Right lobe of liver (tissue), 6 donors: ENCODE results near the gene PSME3IP1. TPM values are rescaled to one million over a fixed set of nuclear protein-coding genes. Genes with fewer than 3 reads are reported as not detected.

Source experiments
- ATAC-seq, 4 donors: fragments of 200-7000 bp; cut with Tn5 transposase; one replicate each; pipeline ENCODE4 v1.9.1; 2020; ENCODE audit warnings: mild to moderate bottlenecking in 4 of 4, moderate library complexity in 4 of 4
- DNase-seq, 3 donors: peaks; one replicate each; pipeline ENCODE4 v3.0.0-alpha.2; 2020
- H3K27ac ChIP-seq, 3 donors: fragments of 200-600 bp; one replicate each; pipeline ENCODE4 v1.8.0; 2022
- H3K27me3 ChIP-seq, 2 donors: fragments of 200-600 bp; one replicate each; pipeline ENCODE4 v1.8.0; 2022
- H3K36me3 ChIP-seq, 4 donors: fragments of 200-600 bp; sonication (generic) in 1 of 4; one replicate each; pipeline versions ENCODE4 v1.5.1 to v1.8.0; 2017 to 2022; ENCODE audit warnings: control low read depth in 1 of 4
- H3K4me1 ChIP-seq, 4 donors: fragments of 200-600 bp; sonication (generic) in 1 of 4; one replicate each; pipeline versions ENCODE4 v1.5.1 to v1.8.0; 2017 to 2022; ENCODE audit warnings: control low read depth in 1 of 4
- H3K4me3 ChIP-seq, 3 donors: fragments of 200-600 bp; one replicate each; pipeline ENCODE4 v1.8.0; 2022
- H3K9me3 ChIP-seq, 4 donors: fragments of 200-600 bp; sonication (generic) in 1 of 4; one replicate each; pipeline versions ENCODE4 v1.5.1 to v1.8.0; 2017 to 2022; ENCODE audit warnings: control low read depth in 1 of 4
- POLR2A ChIP-seq: fragments of 450-650 bp; IDR thresholded peaks from one replicate; pipeline ENCODE4 v1.6.1; 2017; ENCODE audit warnings: antibody characterized with exemption, mild to moderate bottlenecking
- WGBS: methylation state at CpG from one replicate; pipeline ENCODE4 v1.1.6; 2018; ENCODE audit warnings: low coverage, low lambda C conversion rate; ENCODE audit not compliant: insufficient coverage; ENCODE audit errors: missing lambda C conversion rate; 5-methylcytosine and 5-hydroxymethylcytosine counted together
- intact Hi-C, 2 donors: fragments of 100-400 bp; cut with DNase I; formaldehyde crosslinking; loops; one replicate each; pipeline versions ENCODE4 v1.11.2 to v1.14.1; 2022
- total RNA-seq, 6 experiments: library from RNA; depleted of rRNA in 2 of 6; stranded (reverse); fragments of >200 nt in 2 of 6; fragmentation: NEBNext Ultra II Directional in 3 of 6; extraction: Animal tissue kit (Norgen Biotek cat#: 25700) in 3 of 6; gene quantifications; one replicate each; pipeline versions ENCODE4 v1.1.0 to v1.2.4, GENCODE V29; 2016 to 2023
- TF ChIP-seq, protein P1 (sequence below), 4 donors: fragments of 200-600 bp in 3 of 4; fragments of 450-650 bp in 1 of 4; IDR thresholded peaks; one replicate each; pipeline versions ENCODE4 v1.5.1 to v1.8.0; 2016 to 2022; ENCODE audit warnings: antibody characterized with exemption in 4 of 4, mild to moderate bottlenecking in 2 of 4
- donor health status: DM: no; HTN: yes; CAD: no.
- donor health status: DM: no; HTN: no; CAD: no.
- donor health status: DM: no; HTN: no; CAD: no.
- donor health status: DM: no; HTN: yes; CAD: no.
- donor health status: DM: no; HTN: yes; CAD: no.

The PSME3IP1 gene
- total RNA-seq, 6 experiments from 2014 or later, result 26.2 to 61.8 (median 34.5) TPM

DNA sequence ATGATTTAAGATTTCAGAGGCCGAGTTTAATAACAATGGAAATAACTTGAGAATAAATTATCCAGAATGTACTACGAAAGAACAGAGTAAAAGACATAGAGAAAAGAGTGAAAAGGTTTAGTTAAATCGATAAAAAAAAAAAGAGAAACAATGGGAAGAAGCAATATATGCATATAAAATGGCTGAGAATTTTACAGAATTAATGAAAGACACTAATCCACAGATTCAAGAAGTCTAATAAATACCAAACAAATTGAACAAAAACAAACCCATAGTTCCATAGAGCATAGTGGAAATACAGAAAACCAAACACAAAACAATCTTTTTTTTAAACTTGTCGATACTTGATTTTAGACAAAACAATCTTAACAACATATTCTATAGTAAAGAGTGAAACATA is 1.7 kb downstream of the PSME3IP1 start:
- Histone ChIP-seq H3K36me3 (no peaks in the 10 kb centered on the region), H3K27me3 (no peaks in the 10 kb centered on the region), H3K9me3 (no peaks in the 10 kb centered on the region), H3K4me3 (no peak overlapping the region), H3K4me1 (peaks cover 0 to 23% (median 0%) of the 10 kb centered on the region in 4 donors), H3K27ac (no peak overlapping the region)
- no peak for TF ChIP-seq POLR2A
- TF ChIP-seq, protein P1, sequence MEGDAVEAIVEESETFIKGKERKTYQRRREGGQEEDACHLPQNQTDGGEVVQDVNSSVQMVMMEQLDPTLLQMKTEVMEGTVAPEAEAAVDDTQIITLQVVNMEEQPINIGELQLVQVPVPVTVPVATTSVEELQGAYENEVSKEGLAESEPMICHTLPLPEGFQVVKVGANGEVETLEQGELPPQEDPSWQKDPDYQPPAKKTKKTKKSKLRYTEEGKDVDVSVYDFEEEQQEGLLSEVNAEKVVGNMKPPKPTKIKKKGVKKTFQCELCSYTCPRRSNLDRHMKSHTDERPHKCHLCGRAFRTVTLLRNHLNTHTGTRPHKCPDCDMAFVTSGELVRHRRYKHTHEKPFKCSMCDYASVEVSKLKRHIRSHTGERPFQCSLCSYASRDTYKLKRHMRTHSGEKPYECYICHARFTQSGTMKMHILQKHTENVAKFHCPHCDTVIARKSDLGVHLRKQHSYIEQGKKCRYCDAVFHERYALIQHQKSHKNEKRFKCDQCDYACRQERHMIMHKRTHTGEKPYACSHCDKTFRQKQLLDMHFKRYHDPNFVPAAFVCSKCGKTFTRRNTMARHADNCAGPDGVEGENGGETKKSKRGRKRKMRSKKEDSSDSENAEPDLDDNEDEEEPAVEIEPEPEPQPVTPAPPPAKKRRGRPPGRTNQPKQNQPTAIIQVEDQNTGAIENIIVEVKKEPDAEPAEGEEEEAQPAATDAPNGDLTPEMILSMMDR (IDR thresholded peaks at IDR 0.05), result no peak
- intact Hi-C loops, result no loop called here
- 96% methylated on average over 4 of the region's 4 CpGs for WGBS
- DNase-seq, result no peak
- ATAC-seq, result no peak

DNA sequence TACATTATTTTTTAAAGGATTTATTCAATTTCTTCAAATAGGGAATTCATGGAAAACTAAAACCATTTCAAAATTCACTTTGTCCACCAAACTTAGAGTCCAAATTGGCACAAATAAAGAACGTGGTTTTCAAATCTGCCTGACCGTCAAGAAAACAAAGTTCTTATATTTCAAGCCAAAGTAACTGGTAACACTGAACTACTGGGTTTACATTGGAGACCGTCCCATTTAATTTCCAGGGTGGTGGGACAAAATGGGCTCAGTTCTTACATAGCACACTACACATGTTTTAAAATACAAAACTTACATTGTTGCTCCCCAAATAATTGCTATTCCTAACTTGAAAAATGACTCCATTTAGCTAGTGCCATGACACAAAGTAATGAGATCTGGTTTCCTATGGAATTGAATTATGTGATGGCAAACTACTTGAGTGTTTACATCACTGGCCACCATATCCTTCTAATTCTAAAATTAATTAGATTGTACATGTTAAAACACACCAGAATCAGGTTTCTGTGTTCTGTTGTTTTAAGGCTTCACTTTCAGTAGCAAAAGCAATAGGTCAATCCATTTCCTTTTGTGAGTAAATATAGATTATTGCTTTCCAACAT is 6.5 kb downstream of the PSME3IP1 start:
- TF ChIP-seq, protein P1 (IDR thresholded peaks at IDR 0.05), result no peak
- TF ChIP-seq POLR2A, result no peak
- Histone ChIP-seq H3K27ac (peak overlapping the region in 1 of 3 donors; percentile 1), H3K27me3 (no peaks in the 10 kb centered on the region), H3K36me3 (no peaks in the 10 kb centered on the region), H3K4me1 (peaks cover 0 to 11% (median 0%) of the 10 kb centered on the region in 4 donors), H3K9me3 (no peaks in the 10 kb centered on the region), H3K4me3 (no peak overlapping the region)
- DNase-seq (no peak), ATAC-seq (peak in 3 of 4 donors; percentile 24 to 44 (median 36))
- WGBS, result 35% methylated on average over 3 of the region's 3 CpGs
- intact Hi-C loops, result no loop called here

DNA sequence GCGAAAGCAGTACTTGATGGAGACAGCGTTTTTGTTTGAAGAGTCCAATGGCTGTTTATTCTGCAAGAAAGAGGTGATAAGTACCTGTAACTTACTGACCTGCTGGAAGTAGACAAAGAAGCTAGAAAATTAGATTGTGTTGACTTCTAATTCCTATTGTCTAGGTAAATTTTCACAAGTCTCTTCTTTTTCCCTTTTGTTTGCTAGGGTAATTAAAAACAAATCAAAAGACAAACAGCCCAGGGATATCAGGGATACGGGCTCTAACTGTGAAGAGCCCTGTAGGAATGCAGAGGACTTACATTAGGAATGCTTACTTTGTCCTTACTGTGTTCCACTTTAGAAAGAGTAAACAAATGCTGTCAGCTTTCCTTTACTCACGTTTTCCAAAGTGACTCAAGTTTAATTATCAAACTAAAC is 7.0 kb downstream of the PSME3IP1 start:
- H3K4me1 ChIP-seq, result peaks cover 0 to 11% (median 0%) of the 10 kb centered on the region in 4 donors
- no peaks in the 10 kb centered on the region for H3K36me3 ChIP-seq
- WGBS, result 46% methylated on average over 4 of the region's 4 CpGs
- intact Hi-C loops, result no loop called here
- TF ChIP-seq, protein P1 (IDR thresholded peaks at IDR 0.05), result no peak
- no peak for TF ChIP-seq POLR2A
- H3K9me3 ChIP-seq, result no peaks in the 10 kb centered on the region
- ATAC-seq (peak in 3 of 4 donors; percentile 46 to 83 (median 66)), DNase-seq (no peak)
- no peak overlapping the region for H3K27ac ChIP-seq
- H3K4me3 ChIP-seq, result no peak overlapping the region
- H3K27me3 ChIP-seq, result no peaks in the 10 kb centered on the region

DNA sequence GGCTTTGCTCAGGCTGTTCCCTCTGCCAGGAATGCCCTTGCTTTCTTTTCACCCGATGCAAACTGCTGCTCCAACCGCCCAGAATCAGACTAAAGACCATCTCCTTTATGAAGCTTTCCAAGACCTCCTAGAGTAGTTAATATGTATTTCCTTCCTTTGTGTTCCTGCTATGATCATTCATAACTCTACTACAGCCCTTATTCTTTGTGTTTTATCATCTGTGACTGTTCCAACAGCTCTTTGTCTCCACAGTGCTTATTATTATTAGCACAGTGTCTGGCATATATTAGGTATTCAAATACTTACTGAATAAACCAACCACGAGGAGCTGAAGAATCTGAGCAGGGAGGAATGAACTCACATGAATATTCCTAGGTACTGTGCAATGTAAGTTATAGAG is 7.6 kb downstream of the PSME3IP1 start:
- no peak overlapping the region for H3K4me3 ChIP-seq
- DNase-seq, result no peak
- TF ChIP-seq, protein P1 (IDR thresholded peaks at IDR 0.05), result no peak
- TF ChIP-seq POLR2A, result no peak
- H3K9me3 ChIP-seq, result no peaks in the 10 kb centered on the region
- ATAC-seq, result no peak
- no peaks in the 10 kb centered on the region for H3K36me3 ChIP-seq
- intact Hi-C loops, result no loop called here
- 76% methylated on average over 3 of the region's 3 CpGs for WGBS
- H3K27me3 ChIP-seq, result no peaks in the 10 kb centered on the region
- no peak overlapping the region for H3K27ac ChIP-seq
- H3K4me1 ChIP-seq, result peaks cover 0 to 11% (median 0%) of the 10 kb centered on the region in 4 donors
